Smooth muscle cell of the brain vasculature (primary cell): ENCODE measurements around the gene ZNF487.

Experiments
- DNase-seq: peaks from one replicate; pipeline ENCODE4 v3.0.0-alpha.2; 2012; ENCODE audit warnings: low read depth, low spot score

Gene ZNF487

GRCh38 chr10:43502931-43503330 is 66.0 kb downstream of the ZNF487 start:
- DNase-seq: no peak

- no peak for DNase-seq
Observed at GRCh38 chr10:43524434-43525247, 87.7 kb downstream of the ZNF487 start.
